ENCODE measurements around the gene SFXN5. TPM values are rescaled to one million over a fixed set of nuclear protein-coding genes. Genes with fewer than 3 reads are reported as not detected.

SFXN5 gene
- total RNA-seq, 2 experiments from 2014 or later: 17.9 to 18.1 TPM

DNA sequence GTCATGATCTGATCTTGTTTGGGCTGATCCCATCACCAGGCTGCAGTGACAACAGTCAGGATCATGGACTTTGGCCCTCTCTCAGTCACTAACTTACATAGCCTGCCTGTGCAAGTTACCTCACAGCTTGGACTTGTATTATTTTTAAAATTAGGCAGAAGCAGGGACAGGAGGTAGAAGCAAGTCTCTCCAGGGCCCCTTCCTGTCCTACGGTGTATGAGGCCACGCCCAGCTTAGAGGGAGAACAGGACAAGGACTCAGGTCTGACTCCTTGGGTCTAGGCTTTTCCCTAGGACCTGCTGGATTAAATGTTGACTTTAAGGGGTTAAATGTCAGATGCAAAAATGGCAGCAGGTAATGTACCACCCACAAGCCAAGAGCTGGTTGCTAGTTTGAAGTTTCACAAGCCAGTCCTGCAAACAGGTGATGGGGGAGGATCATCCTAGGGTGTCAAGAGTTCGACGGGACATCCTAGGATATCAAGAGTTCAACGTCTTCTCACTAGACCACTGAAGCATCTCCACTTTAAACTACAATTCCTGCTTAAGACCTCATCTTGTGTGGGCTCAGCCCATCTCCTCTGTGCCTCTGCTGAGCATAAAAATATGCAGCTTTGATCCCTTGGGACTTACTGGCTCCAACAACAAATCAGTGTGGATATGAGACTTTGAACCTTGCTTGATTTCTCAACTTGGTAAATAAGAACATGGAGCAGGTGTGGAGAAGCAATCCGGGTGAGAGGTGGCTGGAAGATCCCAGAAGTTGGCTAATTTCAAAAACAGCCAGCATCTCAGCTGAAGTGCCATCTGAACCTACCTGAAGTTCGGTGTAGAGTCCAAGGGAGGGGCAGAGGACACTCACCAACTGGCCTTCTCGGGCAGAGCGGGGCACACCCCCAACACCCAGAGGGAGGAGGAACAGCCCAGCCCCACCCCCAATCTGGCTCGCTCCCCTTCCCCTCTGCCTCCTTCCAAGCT is 39.5 kb downstream of the SFXN5 start:
- CTCF ChIA-PET: interaction anchor here (0.9 to 1.7 kb wide), 2 partner anchors 34 to 145 kb away, joined by 3 read pairs; no protein-coding TSS in a partner anchor
- POLR2A ChIA-PET: no interaction called here

DNA sequence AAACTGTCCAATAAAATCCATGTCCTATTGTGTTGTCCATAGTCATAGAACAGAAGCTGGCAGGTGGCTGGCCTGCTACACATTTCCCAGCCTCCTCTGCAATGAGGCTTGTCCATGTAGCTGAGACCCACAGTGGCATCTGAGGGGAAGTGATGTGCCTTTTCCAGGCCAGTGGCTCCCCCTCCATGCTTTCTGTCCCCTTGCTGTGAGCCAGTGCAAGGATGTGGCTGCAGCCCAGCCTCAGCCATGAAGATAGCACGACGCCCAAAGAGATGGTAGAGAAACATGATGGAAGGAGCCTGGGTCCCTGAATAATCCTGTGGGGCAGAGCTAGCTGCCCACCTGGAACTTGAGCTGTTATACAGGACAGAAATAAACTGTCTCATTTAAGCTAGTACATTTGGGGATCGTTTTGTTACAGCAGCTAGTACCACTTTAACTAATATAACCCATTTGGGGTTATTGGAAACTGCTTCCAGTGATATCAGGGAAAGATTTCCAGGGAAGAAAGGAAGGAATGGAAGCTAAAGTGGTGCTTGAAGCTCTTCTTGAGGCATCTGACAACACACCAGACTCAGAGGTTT is 40.3 kb downstream of the SFXN5 start:
- ChIA-PET POLR2A (no interaction called here), CTCF (interaction anchor here (1.0 to 1.7 kb wide), 2 partner anchors 55 to 146 kb away, joined by 3 read pairs; no protein-coding TSS in a partner anchor)

DNA sequence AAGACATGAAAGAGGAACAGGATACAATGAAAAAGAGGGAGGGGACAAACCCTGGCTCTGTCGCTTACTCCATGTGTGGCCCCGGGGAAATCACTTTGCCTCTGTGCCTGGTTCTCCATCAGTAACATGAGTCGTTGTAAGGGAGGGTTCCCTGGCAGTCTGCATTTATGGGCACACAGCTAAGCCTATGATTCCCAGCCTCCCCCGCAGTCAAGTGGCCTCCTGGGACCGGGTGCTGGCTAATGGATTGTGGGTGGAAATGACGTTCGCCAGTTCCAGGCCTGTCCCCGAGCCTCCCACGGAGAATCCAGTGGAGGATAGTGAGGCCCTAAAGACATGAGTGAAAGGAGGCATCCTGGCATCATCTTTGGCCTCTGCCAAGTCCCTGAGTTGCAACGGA is 42.7 kb downstream of the SFXN5 start:
- POLR2A ChIA-PET: no interaction called here
- CTCF ChIA-PET: no interaction called here

DNA sequence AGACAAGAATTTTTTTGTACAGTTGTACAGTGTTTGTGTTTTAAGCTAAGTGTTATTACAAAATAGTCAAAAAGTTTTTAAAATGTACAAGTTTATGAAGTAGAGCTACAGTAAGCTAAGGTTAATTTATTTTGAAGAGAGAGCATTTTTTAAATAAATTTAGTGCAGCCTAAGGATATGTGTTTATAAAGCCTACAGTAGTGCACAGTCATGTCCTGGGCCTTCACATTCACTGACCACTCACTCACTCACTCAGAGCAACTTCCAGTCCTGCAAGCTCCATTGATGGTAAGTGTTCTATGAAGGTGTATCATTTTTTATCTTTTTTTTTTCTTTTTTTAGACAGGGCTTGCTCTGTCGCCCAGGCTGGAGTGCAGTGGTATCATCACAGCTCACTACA is 44.2 kb downstream of the SFXN5 start:
- ChIA-PET POLR2A (no interaction called here), CTCF (interaction anchor here (0.6 kb wide), 1 partner anchor 322 kb away, joined by 3 read pairs; no protein-coding TSS in a partner anchor)

DNA sequence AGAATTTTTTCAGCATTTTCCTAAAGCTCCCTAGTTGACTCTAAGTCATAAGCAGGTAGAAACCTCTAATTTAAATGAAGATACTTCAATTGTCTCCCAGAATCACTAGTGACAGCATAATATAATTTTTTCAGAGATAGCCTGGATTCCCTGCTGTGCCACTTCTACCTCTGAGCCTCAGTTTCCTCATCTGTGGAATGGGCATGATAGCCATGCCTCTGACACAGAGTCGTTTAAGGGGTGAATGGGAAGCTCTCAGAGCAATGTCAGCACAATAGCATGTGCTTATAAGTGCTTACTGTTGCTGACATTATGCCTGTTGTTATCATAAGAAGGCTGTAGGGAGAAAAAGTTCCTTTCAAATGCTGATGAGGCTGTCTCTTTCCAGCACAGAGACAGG is 48.0 kb downstream of the SFXN5 start:
- POLR2A ChIA-PET: no interaction called here
- CTCF ChIA-PET: no interaction called here

DNA sequence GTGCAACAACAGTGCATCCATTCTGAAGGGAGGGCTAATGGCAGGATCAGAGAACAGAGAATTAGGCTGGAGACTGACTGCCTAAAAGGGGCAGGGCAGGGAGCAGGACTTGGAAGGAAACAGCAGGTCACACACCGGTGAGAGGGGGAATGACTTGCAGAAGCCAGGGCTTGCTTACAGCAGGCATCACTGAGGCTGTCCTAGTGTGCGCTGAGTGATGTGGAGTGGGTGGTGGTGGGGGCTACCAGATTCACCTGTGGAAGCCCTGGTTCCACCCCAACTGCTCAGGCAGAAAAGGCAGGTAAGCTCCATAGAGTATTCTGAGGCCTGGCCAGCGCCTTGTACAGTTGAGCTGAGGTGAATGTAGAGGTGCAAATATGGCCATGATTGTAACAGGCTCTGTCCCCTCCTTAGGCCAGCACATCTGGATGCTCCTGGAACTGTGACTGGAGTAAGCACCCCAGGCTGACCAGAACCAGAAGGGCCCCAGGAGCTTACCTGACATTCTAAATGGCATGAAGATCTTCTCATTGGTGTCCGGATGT is 49.4 kb downstream of the SFXN5 start:
- ChIA-PET POLR2A (no interaction called here), CTCF (no interaction called here)

DNA sequence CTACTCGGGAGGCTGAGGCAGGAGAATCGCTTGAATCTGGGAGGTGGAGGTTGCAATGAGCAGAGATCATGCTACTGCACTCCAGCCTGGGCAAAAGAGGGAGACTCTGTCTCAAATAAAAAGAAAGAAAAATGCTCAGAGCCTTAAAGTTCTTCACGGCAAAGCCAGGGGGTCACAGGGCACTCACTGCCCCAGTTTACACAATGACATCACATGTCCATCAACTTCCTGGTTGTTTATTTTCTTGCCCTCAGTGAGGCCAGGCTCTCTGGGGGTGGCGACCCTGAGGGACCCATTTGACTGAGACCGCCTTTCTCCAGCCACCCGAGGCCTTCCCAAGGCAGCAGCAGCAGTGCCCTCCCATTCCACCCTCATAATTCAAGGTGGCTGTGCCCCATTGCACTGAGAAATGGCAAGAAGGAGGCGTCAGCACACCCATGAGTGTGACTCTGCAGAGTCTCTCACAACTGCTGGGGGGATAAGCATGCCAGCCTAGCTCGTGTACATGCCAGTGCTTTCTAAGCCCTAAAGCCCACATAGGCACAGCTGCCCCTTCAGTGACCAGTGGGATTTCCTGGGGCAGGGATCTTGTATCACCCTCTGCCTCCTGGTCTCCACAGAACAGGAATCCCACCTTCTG is 50.0 kb downstream of the SFXN5 start:
- ChIA-PET CTCF (no interaction called here), POLR2A (no interaction called here)

DNA sequence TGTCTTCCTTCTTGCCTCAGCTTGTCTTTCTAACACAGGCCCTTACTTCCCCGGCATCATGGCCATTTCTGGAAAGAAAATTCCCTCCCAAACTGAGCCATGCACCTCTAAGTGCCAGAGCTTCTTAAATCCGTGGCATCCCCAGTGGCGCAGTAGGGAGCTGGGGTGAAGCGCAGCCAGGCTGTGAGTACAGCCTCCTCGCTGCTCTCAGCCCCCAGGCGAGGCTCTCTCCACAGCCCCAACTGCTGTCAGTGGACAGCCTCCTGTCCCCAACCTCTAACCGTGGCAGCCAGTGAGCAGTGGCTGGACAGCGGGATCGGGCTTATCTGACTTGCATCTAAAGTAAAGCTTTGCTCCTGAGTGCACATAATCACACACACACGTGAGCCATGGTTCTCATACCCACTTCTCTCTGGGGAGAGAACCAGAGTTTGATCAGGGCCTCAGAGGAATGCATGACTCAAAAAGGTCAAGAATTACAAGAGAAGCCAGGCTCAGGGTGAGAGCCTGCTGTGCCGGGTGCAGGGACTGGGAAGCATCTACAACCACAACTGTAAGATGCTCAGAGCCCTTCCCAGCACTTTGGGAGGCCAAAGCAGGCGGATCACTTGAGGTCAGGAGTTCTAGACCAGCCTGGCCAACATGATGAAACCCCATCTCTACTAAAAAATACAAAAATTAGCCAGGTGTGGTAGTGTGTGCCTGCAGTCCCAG is 50.7 kb downstream of the SFXN5 start:
- ChIA-PET CTCF (no interaction called here), POLR2A (no interaction called here)

DNA sequence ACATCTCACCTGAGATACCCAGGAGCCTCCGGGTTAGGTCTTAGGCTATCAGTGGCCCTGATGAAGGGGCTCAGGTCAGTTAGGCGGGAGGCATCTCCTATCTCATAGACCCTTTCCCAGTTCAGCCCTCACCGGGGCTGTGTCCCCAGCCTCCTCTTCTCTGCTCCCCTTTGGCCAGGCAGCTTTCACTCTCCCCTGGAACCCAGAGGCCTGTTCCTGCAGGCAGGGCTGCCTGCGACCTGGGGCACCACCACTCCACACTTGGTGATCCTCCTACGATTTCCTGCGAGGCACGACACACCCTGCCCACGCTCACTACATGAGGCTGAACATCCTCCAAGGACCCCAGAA is 51.2 kb downstream of the SFXN5 start:
- CTCF ChIA-PET: no interaction called here
- POLR2A ChIA-PET: no interaction called here

DNA sequence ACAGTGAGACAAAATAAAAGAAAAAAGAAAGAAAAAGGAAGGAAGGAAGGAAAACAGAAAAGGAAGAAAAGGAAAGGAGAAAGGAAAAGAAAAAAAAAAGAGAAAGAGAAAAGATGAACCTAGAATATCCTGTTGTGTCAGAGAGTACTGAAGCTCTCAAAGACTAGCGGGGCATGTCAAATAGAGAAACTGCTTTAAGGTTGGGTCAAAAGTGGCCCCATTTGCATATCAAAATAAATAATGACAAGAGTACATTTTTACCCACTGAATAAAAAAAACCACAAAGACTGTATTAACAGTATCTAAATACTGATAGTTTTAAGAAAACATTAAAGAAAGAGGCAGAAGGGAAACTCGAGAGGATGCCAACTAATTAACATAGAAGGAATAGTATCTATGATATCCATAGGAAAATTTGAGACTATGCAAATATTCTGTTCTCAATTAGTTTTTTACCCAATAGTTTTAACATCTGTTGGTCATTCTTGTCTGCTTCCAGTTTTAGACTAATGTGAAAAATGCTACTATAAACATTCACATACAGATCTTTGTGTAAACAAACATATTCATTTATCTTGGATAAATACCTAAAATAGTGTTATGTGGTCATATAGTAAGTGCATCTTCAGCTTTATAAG is 53.2 kb downstream of the SFXN5 start:
- CTCF ChIA-PET: no interaction called here

DNA sequence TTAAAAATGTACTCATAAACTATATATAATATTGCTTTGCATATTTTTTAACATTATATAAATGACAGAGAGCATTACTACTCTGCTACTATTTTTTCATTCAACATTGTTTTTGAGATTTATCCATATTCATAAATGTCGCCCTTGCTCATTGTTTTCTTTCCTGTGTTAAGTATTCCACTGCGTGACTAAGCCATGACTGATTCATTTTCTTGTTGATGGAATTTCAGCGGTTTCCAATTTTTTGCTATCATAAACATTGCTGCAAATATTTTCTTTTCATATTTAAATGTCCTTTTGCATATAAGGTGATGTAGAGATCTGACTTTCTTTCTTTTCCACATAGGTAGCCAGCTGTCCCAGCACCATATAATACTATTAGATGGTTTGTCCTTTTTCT is 57.6 kb downstream of the SFXN5 start:
- POLR2A ChIA-PET: no interaction called here
- CTCF ChIA-PET: no interaction called here

More for the DNA sequence above, 53.2 kb downstream of the SFXN5 start:
- POLR2A ChIA-PET: no interaction called here

DNA sequence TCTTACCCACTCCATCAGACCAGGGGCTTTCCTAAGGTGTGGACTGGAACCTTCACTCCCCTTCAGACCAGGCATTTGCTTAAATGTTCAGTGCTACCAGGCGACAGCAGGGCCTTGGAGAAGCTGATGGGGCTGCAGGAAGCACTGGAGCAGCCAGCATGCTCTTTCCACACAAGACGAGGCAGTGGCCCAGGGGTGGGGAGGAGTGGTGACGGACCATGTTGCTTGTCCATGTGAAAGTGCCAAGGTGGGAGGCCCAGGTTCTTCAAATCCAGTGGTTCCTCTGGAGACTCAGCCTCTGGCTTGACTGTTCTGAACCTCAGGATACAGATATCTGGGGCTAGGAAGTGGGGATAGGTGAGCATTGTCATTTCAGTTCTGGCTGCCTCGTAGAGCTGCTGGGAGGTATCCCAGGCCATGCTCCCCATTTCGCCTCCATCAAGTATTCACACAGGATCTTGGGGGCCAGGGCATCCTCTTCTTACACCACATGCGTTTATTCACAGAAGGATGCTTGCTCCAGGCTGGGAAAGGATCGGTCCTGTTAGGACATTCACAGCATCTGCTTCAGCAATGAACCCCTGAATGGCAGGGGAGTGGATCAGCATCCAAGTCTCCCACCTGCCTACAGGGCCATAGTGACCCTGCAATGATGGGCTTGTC is 62.2 kb downstream of the SFXN5 start:
- POLR2A ChIA-PET: no interaction called here
- CTCF ChIA-PET: no interaction called here

DNA sequence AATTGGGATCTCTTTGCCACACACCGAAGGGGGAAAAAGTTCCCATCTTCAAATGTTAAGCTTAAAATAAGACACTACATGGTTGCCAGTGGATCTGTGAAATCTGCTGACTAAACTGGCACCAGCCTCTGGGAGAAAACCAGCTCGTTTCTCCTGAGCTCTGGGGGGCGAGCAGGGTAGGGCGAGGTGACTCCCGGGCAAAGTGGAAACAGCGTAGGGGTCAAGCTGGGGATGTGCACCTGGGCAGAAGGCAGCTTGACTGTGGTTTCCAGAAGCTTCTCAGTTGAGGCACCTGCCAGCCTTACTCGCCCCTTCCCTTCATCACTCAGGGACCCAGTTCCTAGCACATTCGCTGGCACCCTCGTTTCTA is 62.8 kb downstream of the SFXN5 start:
- ChIA-PET CTCF (interaction anchor here (0.5 kb wide), 1 partner anchor 119 kb away, joined by 3 read pairs; no protein-coding TSS in a partner anchor), POLR2A (no interaction called here)

DNA sequence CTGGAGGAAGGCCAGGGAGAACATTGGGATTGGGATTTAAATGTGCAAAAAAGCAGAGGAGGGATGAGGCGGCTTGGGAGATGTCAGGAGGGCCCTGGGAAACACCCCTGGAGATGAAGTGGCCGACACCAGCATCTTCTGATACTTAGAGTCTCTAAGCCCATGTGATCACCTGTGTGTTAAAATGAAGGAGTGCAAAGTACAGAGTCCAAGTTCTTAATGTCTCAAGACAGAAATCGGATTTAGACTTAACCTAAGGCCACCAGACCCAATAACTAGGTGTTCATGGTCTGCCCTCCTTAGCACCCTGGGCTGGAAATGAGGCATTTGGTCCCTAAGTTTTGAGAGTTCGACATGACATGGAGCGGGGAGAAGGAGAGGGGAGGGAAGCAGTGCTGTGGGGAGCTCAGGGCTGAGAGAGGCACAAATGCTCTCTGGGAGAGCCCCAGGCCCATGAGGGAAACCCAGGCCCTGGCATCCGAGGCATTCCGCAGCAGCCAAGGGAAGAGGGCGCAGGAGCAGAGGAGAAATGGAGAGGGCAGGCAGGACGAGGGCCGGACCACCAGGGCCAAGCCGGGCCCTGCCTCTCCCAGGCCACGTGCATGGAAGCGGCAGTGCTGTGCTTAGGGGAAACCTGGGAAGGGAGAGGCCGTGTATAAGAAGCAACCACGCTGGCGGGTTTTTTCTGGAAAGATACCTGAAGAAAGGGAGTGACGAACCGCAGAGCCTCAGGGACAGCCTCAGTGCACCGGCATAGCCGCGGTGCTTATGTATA is 63.3 kb downstream of the SFXN5 start:
- ChIA-PET POLR2A (no interaction called here), CTCF (interaction anchor here (0.5 kb wide), 1 partner anchor 119 kb away, joined by 3 read pairs; no protein-coding TSS in a partner anchor)

DNA sequence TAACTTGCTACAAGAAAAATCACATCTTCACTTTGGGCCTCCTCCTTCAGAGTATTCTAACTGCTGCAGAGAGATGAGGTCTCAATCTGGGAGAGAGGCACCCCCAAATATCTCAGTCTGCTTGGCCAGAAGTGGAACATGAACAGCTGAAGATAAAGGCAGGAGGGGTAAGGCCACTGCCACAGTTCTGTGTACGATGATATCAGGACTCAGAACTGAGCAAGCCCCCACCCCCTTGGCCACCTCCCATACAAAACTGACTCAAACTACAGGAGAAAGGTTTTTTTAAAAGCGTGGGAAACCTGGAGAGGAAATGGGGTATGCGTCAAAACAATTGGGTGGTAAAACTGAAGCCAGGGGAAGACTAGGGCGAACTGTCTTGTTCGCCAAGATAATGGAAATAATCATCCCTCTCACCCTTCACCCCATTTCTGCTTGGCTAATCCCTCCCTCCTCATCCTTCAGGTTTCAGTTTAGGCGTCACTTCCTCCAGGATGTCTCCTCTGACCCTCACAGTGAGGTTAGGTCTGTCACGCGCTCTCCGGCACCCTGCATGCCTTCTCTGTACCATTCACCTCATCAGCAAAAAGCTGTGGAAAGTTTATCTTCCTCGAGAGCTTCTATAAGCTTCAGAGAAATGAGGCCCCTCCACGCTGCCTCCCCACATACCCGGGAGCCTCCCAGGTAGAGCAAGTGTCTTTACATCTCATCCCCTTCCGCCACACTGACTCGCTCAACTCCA is 64.4 kb downstream of the SFXN5 start:
- CTCF ChIA-PET: no interaction called here

DNA sequence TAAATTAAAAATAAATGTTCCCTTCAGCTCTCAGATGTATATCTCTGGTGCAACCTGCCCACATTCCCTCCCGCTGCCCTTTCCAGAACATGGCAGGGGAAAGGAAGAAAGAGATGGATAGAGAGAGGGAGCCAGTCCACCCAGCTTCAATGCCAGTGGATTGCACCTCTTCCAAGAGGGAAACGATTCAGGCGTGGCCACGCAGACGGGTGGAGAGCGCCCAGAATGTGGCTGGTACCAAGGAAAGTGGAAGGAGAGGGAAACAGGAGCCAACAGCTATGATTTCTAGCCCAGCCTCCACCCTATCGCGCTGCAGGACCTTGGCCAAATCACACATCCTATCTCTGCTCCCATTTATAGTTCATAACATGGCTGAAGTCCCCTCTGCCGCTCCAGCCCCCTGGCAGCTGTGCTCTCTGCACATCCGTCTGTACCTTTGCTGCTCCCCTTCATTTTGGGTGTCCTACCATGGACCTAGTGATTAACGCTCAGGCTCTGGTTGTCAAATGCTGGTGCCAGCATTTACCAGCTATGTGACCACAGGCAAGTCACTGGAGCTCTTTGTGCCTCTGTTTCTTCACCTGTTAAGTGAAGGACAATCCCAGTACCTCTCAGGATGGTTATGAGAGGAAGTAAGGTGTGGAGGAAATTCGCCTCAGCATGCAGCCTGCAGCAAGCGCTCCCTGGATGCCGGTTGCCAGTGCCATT is 66.5 kb downstream of the SFXN5 start:
- ChIA-PET POLR2A (no interaction called here), CTCF (interaction anchor here (0.6 to 1.6 kb wide), 2 partner anchors 30 to 112 kb away, joined by 3 read pairs; no protein-coding TSS in a partner anchor)

More for the DNA sequence above, 64.4 kb downstream of the SFXN5 start:
- POLR2A ChIA-PET: no interaction called here

DNA sequence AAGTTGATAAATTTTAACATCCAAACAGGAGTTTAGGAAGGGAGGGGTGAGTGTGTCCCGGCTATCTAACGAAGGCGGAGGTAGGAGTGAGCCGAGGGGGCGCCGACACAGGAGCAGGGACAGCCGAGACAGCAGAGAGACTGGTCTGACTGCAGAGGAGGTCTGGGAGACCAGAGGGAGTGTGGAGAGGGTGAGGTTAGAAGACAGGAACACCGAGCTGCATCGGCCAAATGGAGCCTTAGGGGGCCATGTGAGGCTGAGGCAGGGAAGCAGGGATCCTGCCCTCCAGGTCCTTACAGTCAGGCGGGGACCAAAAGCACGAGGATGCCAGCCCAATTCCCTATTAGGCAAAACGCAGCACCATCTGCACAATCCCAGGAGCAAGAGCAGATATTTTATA is 67.0 kb downstream of the SFXN5 start:
- ChIA-PET CTCF (interaction anchor here (1.6 kb wide), 1 partner anchor 112 kb away, joined by 3 read pairs; no protein-coding TSS in a partner anchor), POLR2A (no interaction called here)

Data from activated CD8-positive, alpha-beta memory T cell treated with anti-CD3 and anti-CD28 coated beads for 36 hours (primary cell).